Caco-2 (cell line): ENCODE data around the gene ELF4. TPM values are rescaled to one million over a fixed set of nuclear protein-coding genes. Genes with fewer than 3 reads are reported as not detected.
A peak's percentile ranks its signal among the peaks of the same experiment; 100 is the strongest.

Experiments used
- BruUV-seq: library from RNA; stranded (reverse); fragments of 400-500 nt; replicated peaks from 2 replicates; lab custom pipeline; 2021; lab: Mats Ljungman, UMichigan
- CTCF ChIA-PET: fragments of 300-600 bp; sonication (Branson Sonifier 250); formaldehyde crosslinking; loops from one replicate; lab custom pipeline; 2022; ENCODE audit warnings: antibody characterized with exemption; lab: Charles Lee
- POLR2A ChIA-PET: fragments of 300-600 bp; sonication (Branson Sonifier 250); formaldehyde crosslinking; loops from one replicate; lab custom pipeline; 2022; ENCODE audit warnings: antibody characterized with exemption; lab: Charles Lee
- DNase-seq, 2 experiments: peaks; one replicate each; pipeline versions ENCODE4 v3.0.0 to v3.0.0-alpha.2; 2020 to 2022
- H3K27me3 ChIP-seq: replicated peaks from 2 replicates; pipeline ENCODE4 v1.6.0; 2011; ENCODE audit warnings: low read length; ENCODE audit not compliant: control insufficient read depth, insufficient read depth
- H3K36me3 ChIP-seq: 2 replicates; pipeline ENCODE4 v1.5.1; 2011; ENCODE audit warnings: low read length; ENCODE audit not compliant: control insufficient read depth, insufficient read depth
- H3K4me1 ChIP-seq: fragments of 250-450 bp; sonication (Bioruptor Pico); 2 replicates; pipeline ENCODE4 v1.5.1; 2020; ENCODE audit warnings: mild to moderate bottlenecking
- H3K4me3 ChIP-seq: 2 replicates; pipeline ENCODE4 v1.5.1; 2011; ENCODE audit warnings: low read depth, mild to moderate bottlenecking, control low read depth, low read length
- H3K9me3 ChIP-seq: fragments of 250-450 bp; sonication (Bioruptor Pico); 2 replicates; pipeline ENCODE4 v1.5.1; 2020; ENCODE audit warnings: mild to moderate bottlenecking, moderate library complexity
- H3K27ac Mint-ChIP-seq: one replicate; pipeline ENCODE4 v1.8.0; 2022; ENCODE audit warnings: mixed read lengths; ENCODE audit not compliant: unreplicated experiment
- H3K27me3 Mint-ChIP-seq: one replicate; pipeline ENCODE4 v1.8.0; 2022; ENCODE audit warnings: mixed read lengths; ENCODE audit not compliant: insufficient read depth, unreplicated experiment
- H3K36me3 Mint-ChIP-seq: one replicate; pipeline ENCODE4 v1.8.0; 2022; ENCODE audit warnings: mild to moderate bottlenecking, mixed read lengths; ENCODE audit not compliant: insufficient read depth, unreplicated experiment
- H3K4me1 Mint-ChIP-seq: one replicate; pipeline ENCODE4 v1.8.0; 2022; ENCODE audit warnings: low read depth, mixed read lengths; ENCODE audit not compliant: unreplicated experiment
- H3K4me3 Mint-ChIP-seq: one replicate; pipeline ENCODE4 v1.8.0; 2022; ENCODE audit warnings: mild to moderate bottlenecking, moderate library complexity, mixed read lengths; ENCODE audit not compliant: unreplicated experiment
- H3K9me3 Mint-ChIP-seq: one replicate; pipeline ENCODE4 v1.8.0; 2022; ENCODE audit warnings: mixed read lengths; ENCODE audit not compliant: unreplicated experiment
- CTCF ChIP-seq, 2 experiments: fragments of 200-600 bp in 1 of 2; IDR thresholded peaks; 1 replicate in 1 of 2; 2 replicates in 1 of 2; pipeline versions ENCODE4 v1.5.1 to v1.8.0; 2011 to 2022; ENCODE audit warnings: antibody characterized with exemption in 1 of 2, control low read depth in 1 of 2, inconsistent platforms in 1 of 2, low read depth in 1 of 2, low read length in 1 of 2, mild to moderate bottlenecking in 1 of 2, moderate library complexity in 1 of 2; ENCODE audit not compliant: insufficient read depth in 1 of 2, severe bottlenecking in 1 of 2, unreplicated experiment in 1 of 2
- intact Hi-C: fragments of 100-400 bp; cut with micrococcal nuclease; formaldehyde crosslinking; loops from one replicate; pipeline ENCODE4 v1.10.0; 2022; ENCODE audit not compliant: unreplicated experiment
- total RNA-seq: library from RNA; stranded (reverse); gene quantifications from 2 replicates; pipeline ENCODE4 v1.2.3, GENCODE V29; 2022

Gene ELF4
- total RNA-seq, 1 experiment from 2014 or later, result 25.3 TPM

DNA sequence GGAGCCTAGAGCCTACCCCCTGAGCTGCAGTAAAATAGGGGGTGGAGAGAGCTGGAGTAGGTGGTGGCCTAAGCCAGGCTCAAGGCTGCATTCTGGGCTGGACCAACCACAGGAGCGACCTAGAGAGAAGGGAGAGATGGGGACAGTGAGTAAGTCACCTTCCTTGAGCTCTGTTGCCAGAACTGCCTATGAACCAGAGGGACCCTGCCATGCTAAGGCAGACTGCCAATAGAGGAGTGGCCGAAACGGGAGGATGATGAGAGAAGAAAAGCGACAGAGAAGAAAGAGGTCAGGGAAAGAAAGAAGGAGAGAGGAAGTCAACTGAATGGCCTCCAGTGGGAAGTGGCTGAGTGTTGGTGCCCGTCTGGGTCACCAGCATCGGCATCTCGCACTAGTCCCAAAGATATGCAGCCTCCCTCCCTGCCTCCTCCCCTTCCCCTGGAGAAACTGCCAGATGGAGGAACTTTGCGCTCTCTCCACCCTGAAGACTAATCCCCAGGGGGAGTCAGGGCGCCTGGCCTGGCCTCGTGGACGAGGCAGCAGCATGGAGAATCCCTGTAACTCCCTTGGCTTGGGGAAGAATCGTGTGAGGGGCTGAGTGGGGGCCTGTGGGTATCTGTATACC, 28.8 kb downstream of the ELF4 start:
- ChIA-PET POLR2A (no interaction called here), CTCF (interaction anchor here (0.7 kb wide), 1 partner anchor 310 kb away, joined by 3 read pairs; no protein-coding TSS in a partner anchor)
- intact Hi-C loops, result no loop called here

GRCh38 chrX:130080791-130081367, 29.4 kb downstream of the ELF4 start:
- no peak overlapping the region for H3K4me3 ChIP-seq
- no peaks in the 10 kb centered on the region for H3K4me1 ChIP-seq
- intact Hi-C loops, result no loop called here
- CTCF ChIA-PET, result interaction anchor here (0.7 to 1.6 kb wide), 2 partner anchors 18 to 311 kb away, joined by 3 read pairs; no protein-coding TSS in a partner anchor
- no peaks in the 10 kb centered on the region for H3K9me3 Mint-ChIP-seq
- no peaks in the 10 kb centered on the region for H3K27me3 ChIP-seq
- no peaks in the 10 kb centered on the region; the same call in 1 of the 2 replicates for H3K36me3 ChIP-seq
- H3K27me3 Mint-ChIP-seq, result no peaks in the 10 kb centered on the region
- no peaks in the 10 kb centered on the region for H3K4me1 Mint-ChIP-seq
- no TSS peak for BruUV-seq
- no peak overlapping the region for H3K4me3 Mint-ChIP-seq
- H3K9me3 ChIP-seq, result no peaks in the 10 kb centered on the region
- no peak for DNase-seq
- TF ChIP-seq CTCF (IDR thresholded peaks at IDR 0.05; ENCODE audit: insufficient read depth in 1 of 2, low read depth in 1 of 2, low read length in 1 of 2, severe bottlenecking in 1 of 2, unreplicated experiment in 1 of 2), result no peak
- POLR2A ChIA-PET, result no interaction called here
- peaks cover 43% of the 10 kb centered on the region for H3K36me3 Mint-ChIP-seq
- no peak overlapping the region for H3K27ac Mint-ChIP-seq

More for the DNA sequence above, 28.8 kb downstream of the ELF4 start:
- TF ChIP-seq CTCF (IDR thresholded peaks at IDR 0.05; ENCODE audit: insufficient read depth in 1 of 2, low read depth in 1 of 2, low read length in 1 of 2, severe bottlenecking in 1 of 2, unreplicated experiment in 1 of 2), result no peak
- no peak overlapping the region for H3K4me3 ChIP-seq
- no peaks in the 10 kb centered on the region for H3K4me1 ChIP-seq
- H3K36me3 ChIP-seq, result no peaks in the 10 kb centered on the region; the same call in 1 of the 2 replicates
- no peaks in the 10 kb centered on the region for H3K4me1 Mint-ChIP-seq
- H3K27me3 Mint-ChIP-seq, result no peaks in the 10 kb centered on the region
- H3K27me3 ChIP-seq, result no peaks in the 10 kb centered on the region
- no peak overlapping the region for H3K4me3 Mint-ChIP-seq
- no peak for DNase-seq
- no peaks in the 10 kb centered on the region for H3K9me3 ChIP-seq
- no peaks in the 10 kb centered on the region for H3K9me3 Mint-ChIP-seq
- H3K36me3 Mint-ChIP-seq, result peaks cover 39% of the 10 kb centered on the region
- no TSS peak for BruUV-seq
- no peak overlapping the region for H3K27ac Mint-ChIP-seq

- peak; percentile 44 to 57 for DNase-seq
- BruUV-seq, result no TSS peak
- H3K27me3 Mint-ChIP-seq, result no peaks in the 10 kb centered on the region
- H3K27ac Mint-ChIP-seq, result no peak overlapping the region
- intact Hi-C loops, result loop anchor here (1.0 kb wide), 1 partner anchor 112 kb away; no protein-coding TSS in a partner anchor
- Histone ChIP-seq H3K27me3 (no peaks in the 10 kb centered on the region), H3K9me3 (no peaks in the 10 kb centered on the region), H3K4me1 (no peaks in the 10 kb centered on the region), H3K4me3 (no peak overlapping the region), H3K36me3 (no peaks in the 10 kb centered on the region; the same call in 1 of the 2 replicates)
- no peak overlapping the region for H3K4me3 Mint-ChIP-seq
- H3K36me3 Mint-ChIP-seq, result peaks cover 48% of the 10 kb centered on the region
- CTCF ChIA-PET, result interaction anchor here (0.6 to 1.6 kb wide), 9 partner anchors 8 to 452 kb away, joined by 3 to 12 read pairs (median 6); no protein-coding TSS in a partner anchor
- no peaks in the 10 kb centered on the region for H3K9me3 Mint-ChIP-seq
- H3K4me1 Mint-ChIP-seq, result no peaks in the 10 kb centered on the region
- peak; percentile 35 to 72 for TF ChIP-seq CTCF (IDR thresholded peaks at IDR 0.05; ENCODE audit: insufficient read depth in 1 of 2, low read depth in 1 of 2, low read length in 1 of 2, severe bottlenecking in 1 of 2, unreplicated experiment in 1 of 2)
- POLR2A ChIA-PET, result no interaction called here
Measured at GRCh38 chrX:130079824-130080406, 30.4 kb downstream of the ELF4 start.
